Endodermal cell (in vitro differentiated cells): ENCODE measurements around the gene P4HTM. TPM values are rescaled to one million over a fixed set of nuclear protein-coding genes. Genes with fewer than 3 reads are reported as not detected.

Experiments
- DNase-seq: peaks from one replicate; pipeline ENCODE4 v3.0.0-alpha.2; 2017
- H3K27ac ChIP-seq: 2 replicates; pipeline ENCODE4 v1.5.1; 2013; ENCODE audit warnings: mild to moderate bottlenecking, low read depth, low read length, moderate library complexity
- H3K27me3 ChIP-seq: 2 replicates; pipeline ENCODE4 v1.6.1; 2013; ENCODE audit warnings: mild to moderate bottlenecking, low read length, moderate library complexity; ENCODE audit not compliant: insufficient read depth, control insufficient read depth, poor library complexity, severe bottlenecking
- H3K36me3 ChIP-seq: 2 replicates; pipeline ENCODE4 v1.7.0; 2013; ENCODE audit warnings: mild to moderate bottlenecking, low read length, moderate library complexity; ENCODE audit not compliant: control insufficient read depth, insufficient read depth
- H3K4me1 ChIP-seq: one replicate; pipeline ENCODE4 v1.7.0; 2013; ENCODE audit warnings: low read length; ENCODE audit not compliant: control insufficient read depth, insufficient read depth
- H3K4me3 ChIP-seq: 2 replicates; pipeline ENCODE4 v1.5.1; 2013; ENCODE audit warnings: mild to moderate bottlenecking, low read length, moderate library complexity
- H3K9ac ChIP-seq: 2 replicates; pipeline ENCODE4 v1.6.1; 2013; ENCODE audit warnings: mild to moderate bottlenecking, low read length, moderate library complexity; ENCODE audit not compliant: poor library complexity, severe bottlenecking; ENCODE audit errors: extremely low read depth
- H3K9me3 ChIP-seq: 2 replicates; pipeline ENCODE4 v1.6.1; 2013; ENCODE audit warnings: mild to moderate bottlenecking, low read length, moderate library complexity; ENCODE audit not compliant: control insufficient read depth
- H3K27ac Mint-ChIP-seq: 2 replicates; pipeline ENCODE4 v1.8.0; 2020; ENCODE audit warnings: mixed read lengths
- H3K27me3 Mint-ChIP-seq: 2 replicates; pipeline ENCODE4 v1.8.0; 2021; ENCODE audit warnings: mild to moderate bottlenecking, mixed read lengths; ENCODE audit not compliant: insufficient read depth
- H3K36me3 Mint-ChIP-seq: 2 replicates; pipeline ENCODE4 v1.8.0; 2020; ENCODE audit warnings: low read depth, mixed read lengths
- H3K4me1 Mint-ChIP-seq: 2 replicates; pipeline ENCODE4 v1.8.0; 2020; ENCODE audit warnings: mixed read lengths
- H3K4me3 Mint-ChIP-seq: 2 replicates; pipeline ENCODE4 v1.8.0; 2020; ENCODE audit warnings: mild to moderate bottlenecking, moderate library complexity, mixed read lengths
- H3K9me3 Mint-ChIP-seq: 2 replicates; pipeline ENCODE4 v1.8.0; 2020; ENCODE audit warnings: mild to moderate bottlenecking, mixed read lengths
- CTCF ChIP-seq: fragments of 200-600 bp; sonication (generic); conservative IDR thresholded peaks from 2 replicates; pipeline ENCODE4 v1.5.0; 2021; ENCODE audit warnings: antibody characterized with exemption, mild to moderate bottlenecking
- WGBS, 2 experiments: methylation state at CpG; one replicate each; pipeline versions ENCODE4 v1.1.5 to v1.1.7; 2013; ENCODE audit warnings: missing lambda C conversion rate in 2 of 2, mixed read lengths in 1 of 2; ENCODE audit not compliant: insufficient coverage in 1 of 2, insufficient read length in 1 of 2; 5-methylcytosine and 5-hydroxymethylcytosine counted together
- total RNA-seq, 2 donors: library from RNA; stranded (reverse); fragmentation: NEBNext Ultra II Directional in 1 of 2; extraction: Animal tissue kit (Norgen Biotek cat#: 25700) in 1 of 2; gene quantifications; 2 replicates in 1 of 2; 3 replicates in 1 of 2; pipeline ENCODE4 v1.2.1, GENCODE V29; 2021

Gene P4HTM
- total RNA-seq, 2 donors from 2014 or later, result 12.4 to 17.6 TPM

- Mint-ChIP-seq H3K4me1 (peaks cover 13% of the 10 kb centered on the region), H3K27me3 (peaks cover 25% of the 10 kb centered on the region), H3K36me3 (peaks cover 18% of the 10 kb centered on the region), H3K4me3 (no peak overlapping the region), H3K9me3 (no peaks in the 10 kb centered on the region), H3K27ac (no peak overlapping the region)
- Histone ChIP-seq H3K27me3 (peaks cover 22% of the 10 kb centered on the region), H3K9ac (no peak overlapping the region), H3K9me3 (no peaks in the 10 kb centered on the region), H3K4me1 (peaks cover 4% of the 10 kb centered on the region), H3K27ac (no peak overlapping the region), H3K4me3 (no peak overlapping the region), H3K36me3 (peaks cover 33% of the 10 kb centered on the region)
- no peak for DNase-seq
- 93 to 95% methylated on average over 3 of the region's 3 CpGs for WGBS, 2 experiments
- TF ChIP-seq CTCF, result no peak
These were observed 19.4 kb downstream of the P4HTM start for GRCh38 chr3:49009396-49009795.

- DNase-seq, result peak; percentile 45
- H3K4me1 ChIP-seq, result no peaks in the 10 kb centered on the region
- no peak overlapping the region for H3K27ac ChIP-seq
- Mint-ChIP-seq H3K4me3 (no peak overlapping the region), H3K27ac (no peak overlapping the region), H3K27me3 (no peaks in the 10 kb centered on the region), H3K9me3 (no peaks in the 10 kb centered on the region), H3K4me1 (peaks cover 7% of the 10 kb centered on the region), H3K36me3 (peaks cover 33% of the 10 kb centered on the region)
- no peak overlapping the region for H3K9ac ChIP-seq
- H3K4me3 ChIP-seq, result no peak overlapping the region
- H3K27me3 ChIP-seq, result no peaks in the 10 kb centered on the region
- no peak for TF ChIP-seq CTCF
- H3K9me3 ChIP-seq, result no peaks in the 10 kb centered on the region
- H3K36me3 ChIP-seq, result peaks cover 60% of the 10 kb centered on the region
- WGBS, 2 experiments, result 93 to 100% methylated on average over 16 to 17 of the region's 17 CpGs
These were observed 22.5 kb downstream of the P4HTM start for GRCh38 chr3:49012441-49013017.

- H3K27ac Mint-ChIP-seq, result no peak overlapping the region
- 95 to 97% methylated on average over 16 to 19 of the region's 19 CpGs for WGBS, 2 experiments
- H3K4me3 Mint-ChIP-seq, result no peak overlapping the region
- peaks cover 30% of the 10 kb centered on the region for H3K36me3 Mint-ChIP-seq
- no peaks in the 10 kb centered on the region for H3K27me3 Mint-ChIP-seq
- H3K9me3 Mint-ChIP-seq, result no peaks in the 10 kb centered on the region
- no peaks in the 10 kb centered on the region for H3K4me1 ChIP-seq
- no peak for TF ChIP-seq CTCF
- no peaks in the 10 kb centered on the region for H3K27me3 ChIP-seq
- DNase-seq, result peak; percentile 48
- H3K27ac ChIP-seq, result no peak overlapping the region
- H3K4me3 ChIP-seq, result no peak overlapping the region
- peaks cover 3% of the 10 kb centered on the region for H3K4me1 Mint-ChIP-seq
- H3K9ac ChIP-seq, result no peak overlapping the region
- no peaks in the 10 kb centered on the region for H3K9me3 ChIP-seq
- peaks cover 60% of the 10 kb centered on the region for H3K36me3 ChIP-seq
These were observed 23.2 kb downstream of the P4HTM start for GRCh38 chr3:49013113-49013737.
